ENCODE results near the gene CYP8B1. TPM values are rescaled to one million over a fixed set of nuclear protein-coding genes. Genes with fewer than 3 reads are reported as not detected.

The CYP8B1 gene
- total and polyA plus RNA-seq, 2 experiments from 2014 or later: not detected

- TF ChIP-seq EZH2phosphoT487 (IDR thresholded peaks at IDR 0.05; ENCODE audit: insufficient read depth, low read depth) (no peak), EZH2 (IDR thresholded peaks at IDR 0.05; ENCODE audit: insufficient read depth, poor library complexity, severe bottlenecking) (no peak)
- no peak overlapping the region for H3K4me2 ChIP-seq (ENCODE audit: unreplicated experiment)
- no peak overlapping the region for H3K4me3 ChIP-seq
- no peak overlapping the region for H3K9ac ChIP-seq
- in situ Hi-C loops (cut with MboI): no loop called here
- no peaks in the 10 kb centered on the region for H3K9me2 ChIP-seq (ENCODE audit: insufficient read depth)
- H3K79me2 ChIP-seq (ENCODE audit: insufficient read depth): no peaks in the 10 kb centered on the region
- 24 to 39% methylated on average over 1 of the region's 1 CpG for WGBS, 2 experiments (ENCODE audit: low coverage in 1 of 2, low lambda C conversion rate in 2 of 2, missing lambda C conversion rate in 2 of 2)
- no peaks in the 10 kb centered on the region for H3K9me3 ChIP-seq (ENCODE audit: low read depth)
- no peak for DNase-seq
- H3K36me3 ChIP-seq (ENCODE audit: low read depth): no peaks in the 10 kb centered on the region
- H2AFZ ChIP-seq: no peak overlapping the region
- H3K4me1 ChIP-seq (ENCODE audit: insufficient read depth): no peaks in the 10 kb centered on the region
- H3F3A ChIP-seq (ENCODE audit: insufficient read depth): no peaks in the 10 kb centered on the region
- H3K27me3 ChIP-seq (replicated peaks; ENCODE audit: insufficient read depth): peaks cover 4% of the 10 kb centered on the region
- no peak overlapping the region for H3K27ac ChIP-seq
- H4K20me1 ChIP-seq (ENCODE audit: insufficient read depth): no peaks in the 10 kb centered on the region
These were observed 722 bp upstream of the CYP8B1 start for GRCh38 chr3:42876401-42876800.

- WGBS, 2 experiments (ENCODE audit: low coverage in 1 of 2, low lambda C conversion rate in 2 of 2, missing lambda C conversion rate in 2 of 2): 51 to 54% methylated on average over 10 of the region's 10 CpGs
- Histone ChIP-seq H3K4me3 (no peak overlapping the region), H3K9ac (no peak overlapping the region), H3K79me2 (ENCODE audit: insufficient read depth) (no peaks in the 10 kb centered on the region), H3K4me2 (ENCODE audit: unreplicated experiment) (no peak overlapping the region), H3K27me3 (replicated peaks; ENCODE audit: insufficient read depth) (peaks cover 4% of the 10 kb centered on the region), H3K36me3 (ENCODE audit: low read depth) (no peaks in the 10 kb centered on the region), H3K27ac (no peak overlapping the region), H3K4me1 (ENCODE audit: insufficient read depth) (no peaks in the 10 kb centered on the region), H2AFZ (no peak overlapping the region), H4K20me1 (ENCODE audit: insufficient read depth) (no peaks in the 10 kb centered on the region), H3F3A (ENCODE audit: insufficient read depth) (no peaks in the 10 kb centered on the region), H3K9me2 (ENCODE audit: insufficient read depth) (no peaks in the 10 kb centered on the region), H3K9me3 (ENCODE audit: low read depth) (no peaks in the 10 kb centered on the region)
- TF ChIP-seq EZH2phosphoT487 (IDR thresholded peaks at IDR 0.05; ENCODE audit: insufficient read depth, low read depth) (no peak), EZH2 (IDR thresholded peaks at IDR 0.05; ENCODE audit: insufficient read depth, poor library complexity, severe bottlenecking) (no peak)
- no peak for DNase-seq
- in situ Hi-C loops (cut with MboI): no loop called here
These were observed 930 bp downstream of the CYP8B1 start for GRCh38 chr3:42874749-42875148.

- Histone ChIP-seq H3K4me3 (no peak overlapping the region), H4K20me1 (ENCODE audit: insufficient read depth) (no peaks in the 10 kb centered on the region), H3K9me3 (ENCODE audit: low read depth) (no peaks in the 10 kb centered on the region), H2AFZ (no peak overlapping the region), H3K27me3 (replicated peaks; ENCODE audit: insufficient read depth) (peaks cover 10% of the 10 kb centered on the region; the same call in 1 of the 2 replicates), H3K79me2 (ENCODE audit: insufficient read depth) (no peaks in the 10 kb centered on the region), H3K9ac (no peak overlapping the region), H3K9me2 (ENCODE audit: insufficient read depth) (no peaks in the 10 kb centered on the region), H3K27ac (no peak overlapping the region), H3K4me1 (ENCODE audit: insufficient read depth) (no peaks in the 10 kb centered on the region), H3K36me3 (ENCODE audit: low read depth) (no peaks in the 10 kb centered on the region), H3F3A (ENCODE audit: insufficient read depth) (no peaks in the 10 kb centered on the region), H3K4me2 (ENCODE audit: unreplicated experiment) (no peak overlapping the region)
- in situ Hi-C loops (cut with MboI): no loop called here
- TF ChIP-seq EZH2 (IDR thresholded peaks at IDR 0.05; ENCODE audit: insufficient read depth, poor library complexity, severe bottlenecking) (no peak), EZH2phosphoT487 (IDR thresholded peaks at IDR 0.05; ENCODE audit: insufficient read depth, low read depth) (no peak)
- WGBS, 2 experiments (ENCODE audit: low coverage in 1 of 2, low lambda C conversion rate in 2 of 2, missing lambda C conversion rate in 2 of 2): 63 to 68% methylated on average over 9 of the region's 9 CpGs
- DNase-seq: no peak
These were observed 2.3 kb downstream of the CYP8B1 start for GRCh38 chr3:42873221-42873982.

DNA sequence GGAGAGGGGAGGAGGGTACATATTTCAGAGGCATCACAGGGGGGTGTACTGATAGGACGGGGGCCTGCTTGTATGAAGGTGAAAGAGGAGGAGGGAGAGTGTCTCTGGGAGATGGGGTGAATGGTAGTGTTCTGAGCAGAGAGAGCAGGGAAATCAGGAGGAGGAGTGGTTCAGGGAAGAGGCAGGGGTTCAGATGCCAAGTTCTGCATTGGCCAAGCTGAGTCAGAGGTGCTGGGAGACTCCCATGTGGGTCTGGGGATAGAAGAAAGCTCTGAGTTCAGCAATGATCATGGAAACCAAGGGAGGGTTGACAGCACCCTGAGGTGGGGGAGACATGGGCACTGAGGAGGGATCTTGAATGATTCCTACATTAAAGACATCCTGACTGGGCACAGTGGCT is 3.0 kb downstream of the CYP8B1 start:
- Histone ChIP-seq H3K9ac (no peak overlapping the region), H3K27me3 (replicated peaks; ENCODE audit: insufficient read depth) (peaks cover 10% of the 10 kb centered on the region; the same call in 1 of the 2 replicates), H3K4me3 (no peak overlapping the region), H3F3A (ENCODE audit: insufficient read depth) (no peaks in the 10 kb centered on the region), H3K36me3 (ENCODE audit: low read depth) (no peaks in the 10 kb centered on the region), H2AFZ (no peak overlapping the region), H3K4me1 (ENCODE audit: insufficient read depth) (no peaks in the 10 kb centered on the region), H3K79me2 (ENCODE audit: insufficient read depth) (no peaks in the 10 kb centered on the region), H3K27ac (no peak overlapping the region), H4K20me1 (ENCODE audit: insufficient read depth) (no peaks in the 10 kb centered on the region), H3K9me3 (ENCODE audit: low read depth) (no peaks in the 10 kb centered on the region), H3K4me2 (ENCODE audit: unreplicated experiment) (no peak overlapping the region), H3K9me2 (ENCODE audit: insufficient read depth) (no peaks in the 10 kb centered on the region)
- DNase-seq: peak; percentile 20
- in situ Hi-C loops (cut with MboI): no loop called here
- TF ChIP-seq EZH2phosphoT487 (IDR thresholded peaks at IDR 0.05; ENCODE audit: insufficient read depth, low read depth) (no peak), EZH2 (IDR thresholded peaks at IDR 0.05; ENCODE audit: insufficient read depth, poor library complexity, severe bottlenecking) (no peak)
- WGBS, 2 experiments (ENCODE audit: low coverage in 1 of 2, low lambda C conversion rate in 2 of 2, missing lambda C conversion rate in 2 of 2): 27 to 50% methylated on average over 1 of the region's 1 CpG
